HG02970 (cell line): ENCODE data around the gene TREML2.
"Not testable (repeated sequence)": the region's sequence is repeated elsewhere in the genome, so short reads cannot be mapped to it uniquely, and the experiment has no call there.

Experiments
- ATAC-seq: cut with Tn5 transposase; IDR thresholded peaks from one replicate; pipeline ENCODE4 v1.9.1; 2021; ENCODE audit warnings: mild to moderate bottlenecking, moderate library complexity, moderate number of reproducible peaks; ENCODE audit not compliant: unreplicated experiment, low FRiP score

Gene TREML2, protein sequence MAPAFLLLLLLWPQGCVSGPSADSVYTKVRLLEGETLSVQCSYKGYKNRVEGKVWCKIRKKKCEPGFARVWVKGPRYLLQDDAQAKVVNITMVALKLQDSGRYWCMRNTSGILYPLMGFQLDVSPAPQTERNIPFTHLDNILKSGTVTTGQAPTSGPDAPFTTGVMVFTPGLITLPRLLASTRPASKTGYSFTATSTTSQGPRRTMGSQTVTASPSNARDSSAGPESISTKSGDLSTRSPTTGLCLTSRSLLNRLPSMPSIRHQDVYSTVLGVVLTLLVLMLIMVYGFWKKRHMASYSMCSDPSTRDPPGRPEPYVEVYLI

GRCh38 chr6:41200901-41201763 is at the start of gene TREML2:
TREML2 (minus strand) TSS chr6:41201149; CDS start chr6:41201008, 141 bp downstream.
- ATAC-seq: no peak

- no peak for ATAC-seq
These were observed 47.1 kb upstream of the TREML2 start for GRCh38 chr6:41247882-41248705.

- ATAC-seq: no peak
These were observed 46.4 kb upstream of the TREML2 start for GRCh38 chr6:41247288-41247865.

DNA sequence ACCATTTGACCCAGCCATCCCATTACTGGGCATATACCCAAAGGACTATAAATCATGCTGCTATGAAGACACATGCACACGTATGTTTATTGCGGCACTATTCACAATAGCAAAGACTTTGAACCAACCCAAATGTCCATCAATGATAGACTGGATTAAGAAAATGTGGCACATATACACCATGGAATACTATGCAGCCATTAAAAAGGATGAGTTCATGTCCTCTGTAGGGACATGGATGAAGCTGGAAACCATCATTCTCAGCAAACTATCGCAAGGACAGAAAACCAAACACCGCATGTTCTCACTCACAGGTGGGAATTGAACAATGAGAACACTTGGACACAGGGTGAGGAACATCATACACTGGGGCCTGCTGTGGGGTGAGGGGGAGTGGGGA is 45.6 kb upstream of the TREML2 start:
- ATAC-seq: not testable (repeated sequence)

GRCh38 chr6:41239467-41240159 is 38.7 kb upstream of the TREML2 start:
- ATAC-seq: no peak

DNA sequence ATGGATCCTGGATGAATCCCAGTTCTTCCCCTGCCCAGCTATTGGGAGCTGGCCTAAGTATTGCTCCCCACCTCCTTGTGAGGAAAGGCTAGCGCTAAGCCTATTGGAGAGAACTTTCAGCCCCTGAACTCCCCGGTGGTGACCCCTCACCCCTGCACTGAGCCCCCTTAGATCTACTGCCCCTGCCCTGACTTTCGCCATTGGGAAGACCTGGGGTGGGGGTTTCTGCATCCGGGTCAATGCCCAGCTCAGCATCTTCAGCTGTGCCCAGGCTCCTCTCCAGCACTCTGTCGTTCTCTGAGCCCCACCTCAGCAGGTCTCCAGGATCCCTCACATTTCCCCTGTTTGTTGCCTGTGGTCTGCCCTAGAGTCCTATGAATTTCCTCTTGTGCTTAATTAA is 36.2 kb upstream of the TREML2 start:
- ATAC-seq: no peak

DNA sequence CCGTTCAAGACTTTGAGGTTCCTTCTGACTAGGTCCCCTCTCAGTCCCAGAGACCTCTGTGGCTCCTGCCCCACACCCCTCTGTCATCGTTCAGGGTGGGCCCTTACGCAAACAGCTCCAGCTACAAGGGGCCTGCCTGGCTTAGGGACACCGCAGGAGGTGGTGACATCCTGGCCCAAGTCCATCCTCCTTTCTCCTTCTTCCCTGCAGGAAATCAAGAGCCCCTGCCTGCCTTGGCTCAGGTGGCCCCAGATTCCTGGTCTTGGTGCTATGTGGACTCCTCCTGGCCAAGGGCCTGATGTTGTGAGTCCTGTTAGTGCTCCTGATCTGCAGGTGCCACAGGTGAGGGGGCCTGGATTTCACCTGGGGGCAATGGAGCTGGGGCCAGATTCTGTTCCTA is 35.3 kb upstream of the TREML2 start:
- no peak for ATAC-seq

GRCh38 chr6:41232667-41233066 is 31.7 kb upstream of the TREML2 start:
- no peak for ATAC-seq

- ATAC-seq: no peak
These were observed 30.3 kb upstream of the TREML2 start for GRCh38 chr6:41231246-41231645.

GRCh38 chr6:41229721-41230120 is 28.8 kb upstream of the TREML2 start:
- no peak for ATAC-seq

DNA sequence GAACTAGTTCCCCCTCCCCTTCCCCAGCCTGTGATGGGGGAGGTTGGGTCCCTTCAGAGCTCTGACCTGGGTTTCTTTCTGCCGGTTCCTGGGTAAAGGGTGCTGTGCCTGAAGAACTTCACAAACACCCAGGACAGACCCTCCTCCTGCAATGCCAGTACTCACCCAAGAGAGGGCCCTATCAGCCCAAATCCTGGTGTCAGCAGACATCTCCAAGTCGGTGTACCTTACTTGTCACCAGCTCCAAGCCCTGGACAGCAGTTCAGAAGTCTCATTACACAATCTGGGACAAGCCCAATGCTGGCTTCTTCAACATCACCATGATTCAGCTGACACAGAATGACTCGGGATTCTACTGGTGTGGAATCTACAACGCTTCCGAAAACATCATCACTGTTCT is 27.7 kb upstream of the TREML2 start:
- ATAC-seq: no peak

DNA sequence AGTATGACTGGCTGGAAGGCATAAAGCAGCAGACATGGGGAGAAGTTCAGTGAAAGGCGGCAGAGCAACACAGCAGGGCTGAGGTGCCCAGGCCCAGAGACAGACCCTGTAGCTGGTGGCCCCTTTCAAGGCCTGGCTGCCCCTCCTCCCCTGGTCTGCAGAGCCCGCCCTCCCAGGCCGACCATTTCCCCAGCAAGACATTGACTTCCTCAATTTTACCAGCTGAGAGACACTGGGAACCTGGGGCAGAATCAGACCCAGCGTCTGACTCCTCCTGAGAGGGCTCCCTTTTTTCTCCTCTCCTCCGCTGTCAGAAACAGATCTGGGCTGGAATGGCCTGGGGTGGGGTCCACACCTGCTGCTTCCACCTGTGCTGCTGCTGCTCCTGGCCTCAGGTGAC is 27.1 kb upstream of the TREML2 start, which contains the start of gene TREML4:
TSS of gene TREML4 (plus strand) at position 254 of the 400 bp plus-strand sequence. CDS start at position 333, 79 bp downstream.
- ATAC-seq: no peak

GRCh38 chr6:41226752-41227151 is 25.8 kb upstream of the TREML2 start:
- no peak for ATAC-seq

DNA sequence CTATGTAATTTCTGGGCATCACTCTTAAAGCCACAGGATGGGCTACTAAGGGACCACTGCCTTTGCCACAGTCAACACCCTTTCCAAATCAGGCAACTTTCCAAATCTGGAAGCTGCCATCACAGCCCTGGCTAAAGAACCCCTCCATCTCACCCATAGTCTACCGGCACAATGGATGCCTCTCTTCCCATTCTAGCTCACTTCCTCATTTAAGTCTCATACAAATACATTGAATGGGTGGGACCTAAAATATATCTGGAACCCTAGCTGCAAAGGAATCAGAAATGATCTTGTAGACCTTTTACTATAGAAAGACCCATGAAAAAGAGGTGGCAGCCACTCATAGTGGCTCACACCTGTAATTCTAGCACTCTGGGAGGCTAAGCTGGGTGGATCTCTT is 23.9 kb upstream of the TREML2 start:
- no peak for ATAC-seq

DNA sequence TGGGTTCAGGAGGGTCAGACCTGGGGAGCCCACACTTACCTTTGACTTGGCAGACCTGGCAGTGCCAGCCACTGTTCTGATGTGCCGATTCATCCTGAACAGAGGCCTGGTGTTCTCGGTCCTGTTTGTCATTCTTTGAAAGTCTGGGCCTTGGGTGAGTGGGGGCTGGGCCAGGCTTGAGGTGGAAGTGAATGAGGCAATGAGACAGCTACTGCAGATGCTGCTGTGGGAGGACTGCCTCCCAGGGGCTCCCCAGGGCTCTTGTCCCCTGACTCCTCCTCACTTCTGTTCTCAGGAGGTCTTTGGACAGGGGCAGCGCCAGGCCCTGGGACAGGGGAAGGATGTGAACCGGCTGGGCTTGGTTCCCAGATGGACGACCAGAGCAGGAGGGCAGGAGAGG is 21.6 kb upstream of the TREML2 start:
- ATAC-seq: no peak

GRCh38 chr6:41222045-41222444 is 21.1 kb upstream of the TREML2 start:
- ATAC-seq: no peak

- ATAC-seq: no peak
These were observed 15.7 kb upstream of the TREML2 start for GRCh38 chr6:41216616-41217015.

DNA sequence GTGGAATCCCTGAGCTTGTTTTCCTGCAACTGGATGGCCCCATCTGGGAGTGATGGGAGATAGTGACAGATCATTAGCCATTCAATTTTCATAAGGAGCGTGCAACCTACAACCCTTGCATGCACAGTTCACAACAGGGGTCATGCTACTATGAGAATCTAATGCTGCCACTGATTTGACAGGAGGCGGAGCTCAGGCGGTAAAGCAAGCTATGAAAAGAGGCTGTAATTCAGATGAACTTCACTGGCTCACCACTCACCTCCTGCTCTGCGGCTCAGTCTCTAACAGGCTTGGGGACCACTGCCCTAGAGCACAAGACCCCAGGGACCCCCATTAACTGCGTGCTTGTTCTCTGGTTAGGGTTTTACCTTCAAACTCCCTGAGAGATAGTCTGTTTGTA is 14.8 kb upstream of the TREML2 start:
- no peak for ATAC-seq

DNA sequence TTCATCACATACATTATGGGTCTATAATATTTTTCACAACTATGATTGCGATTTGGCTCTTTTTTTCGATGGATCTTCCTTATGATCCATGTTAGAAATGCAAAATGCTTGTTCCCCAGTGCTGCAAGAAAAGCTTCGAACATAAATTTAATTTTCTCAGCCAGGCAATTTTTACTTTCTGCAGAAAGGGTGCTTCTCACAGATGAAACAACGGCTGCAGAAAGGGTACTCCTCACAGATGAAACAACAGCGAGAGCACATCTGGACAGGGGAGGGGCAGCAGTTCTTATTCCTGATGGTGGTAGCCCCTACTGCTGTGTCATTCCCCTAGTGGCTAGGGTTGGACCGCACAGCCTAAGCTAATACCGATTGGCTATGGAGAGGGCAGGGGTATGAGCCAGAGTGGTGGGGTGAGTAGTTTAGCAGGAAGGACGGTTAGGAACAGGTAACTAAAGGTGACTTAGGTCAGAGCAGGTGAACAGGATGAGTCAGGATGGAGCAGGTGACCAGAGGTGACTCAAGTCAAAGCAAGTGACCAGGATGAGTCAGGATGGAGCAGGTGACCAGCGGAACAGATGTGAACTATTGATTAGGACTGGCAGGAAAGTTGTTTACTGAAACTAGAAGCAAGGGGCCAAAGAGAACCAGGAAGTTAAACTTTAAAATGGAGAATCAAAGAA is 13.8 kb upstream of the TREML2 start:
- ATAC-seq: no peak
